SW480 (cell line): Measurements from ENCODE around the gene NR1D1.

Experiments
- DNase-seq: peaks from one replicate; pipeline ENCODE4 v3.0.0-alpha.2; 2016; ENCODE audit warnings: low spot score

Gene NR1D1

DNA sequence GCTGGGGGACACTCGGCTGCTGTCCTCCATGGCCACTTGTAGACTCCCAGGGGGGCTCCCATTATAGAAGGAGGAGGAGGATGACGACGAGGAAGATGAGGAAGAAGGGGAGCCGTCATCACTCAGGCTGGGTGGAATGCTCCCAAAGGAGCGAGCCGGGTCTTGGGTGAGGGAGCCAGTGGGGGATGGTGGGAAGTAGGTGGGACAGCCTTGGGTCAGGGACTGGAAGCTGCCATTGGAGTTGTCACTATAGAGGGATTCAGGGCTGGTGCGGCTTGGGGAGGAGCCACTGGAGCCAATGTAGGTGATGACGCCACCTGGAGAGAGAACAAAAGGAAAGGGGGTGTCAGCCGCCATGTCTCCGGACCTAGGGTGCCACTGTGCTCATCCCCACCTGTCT lies 3.3 kb downstream of the NR1D1 start:
- no peak for DNase-seq

DNA sequence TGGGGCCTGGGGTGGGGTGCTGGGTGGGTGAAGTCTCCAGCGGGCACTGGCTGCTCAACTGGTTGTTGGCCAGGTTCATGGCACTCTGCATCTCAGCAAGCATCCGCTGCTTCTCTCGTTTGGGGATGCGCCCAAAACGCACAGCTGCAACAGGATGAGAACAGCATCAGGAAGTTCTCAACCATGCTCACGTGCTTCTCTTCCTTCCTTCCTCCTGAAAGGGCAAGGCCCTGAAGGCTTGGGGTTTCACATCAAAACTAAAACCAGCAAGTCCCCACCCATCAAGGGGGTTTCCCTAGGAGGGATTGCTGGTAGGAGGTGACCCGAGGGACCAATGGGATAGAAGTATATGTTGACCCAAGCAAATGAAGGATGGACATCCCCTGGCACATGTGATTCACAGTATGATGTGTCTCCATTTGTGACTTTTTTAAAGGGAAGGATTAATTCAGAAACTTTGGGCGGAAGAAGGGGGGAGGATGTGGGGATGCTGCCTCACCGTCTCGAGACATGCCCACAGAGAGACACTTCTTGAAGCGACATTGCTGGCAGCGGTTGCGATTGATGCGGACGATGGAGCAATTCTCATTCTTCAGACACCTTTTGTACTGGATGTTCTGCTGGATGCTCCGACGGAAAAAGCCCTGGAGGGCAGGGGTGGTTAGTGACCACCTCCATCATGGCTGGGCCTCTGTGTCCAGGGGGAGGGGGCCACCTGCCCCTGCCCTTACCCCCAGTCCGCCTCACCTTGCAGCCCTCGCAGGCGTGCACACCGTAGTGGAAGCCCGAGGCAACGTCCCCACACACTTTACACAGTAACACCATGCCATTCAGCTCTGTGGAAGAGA lies 4.2 kb downstream of the NR1D1 start:
- no peak for DNase-seq

DNA sequence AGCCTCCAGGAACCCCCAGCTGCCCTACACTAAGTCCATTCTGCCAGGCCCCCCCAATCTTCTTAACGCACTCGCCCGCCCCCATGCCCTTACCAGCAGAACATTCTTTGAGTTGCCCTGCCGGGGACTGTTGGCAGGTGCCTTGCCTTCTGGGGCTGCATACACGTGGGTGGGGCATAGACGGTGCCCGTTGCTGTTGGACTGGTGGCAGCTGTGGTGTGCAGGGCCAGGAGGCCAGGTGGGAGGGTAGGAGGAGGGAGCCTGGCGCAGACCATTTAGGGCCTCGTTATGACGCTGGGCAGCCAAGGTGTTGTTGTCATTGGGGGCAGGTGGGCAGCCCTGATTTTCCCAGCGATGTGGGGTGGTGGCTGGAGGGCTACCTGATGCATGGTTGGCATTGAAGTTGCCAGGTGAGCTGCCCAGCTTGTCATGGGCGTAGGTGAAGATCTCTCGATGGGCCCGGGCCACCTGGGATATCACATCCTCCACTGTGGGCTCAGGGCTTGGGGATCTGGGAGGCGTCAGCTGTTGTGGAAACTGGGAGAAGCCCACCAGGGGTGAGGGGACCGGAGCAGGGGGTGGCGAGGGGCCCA lies 4.9 kb downstream of the NR1D1 start:
- no peak for DNase-seq

DNA sequence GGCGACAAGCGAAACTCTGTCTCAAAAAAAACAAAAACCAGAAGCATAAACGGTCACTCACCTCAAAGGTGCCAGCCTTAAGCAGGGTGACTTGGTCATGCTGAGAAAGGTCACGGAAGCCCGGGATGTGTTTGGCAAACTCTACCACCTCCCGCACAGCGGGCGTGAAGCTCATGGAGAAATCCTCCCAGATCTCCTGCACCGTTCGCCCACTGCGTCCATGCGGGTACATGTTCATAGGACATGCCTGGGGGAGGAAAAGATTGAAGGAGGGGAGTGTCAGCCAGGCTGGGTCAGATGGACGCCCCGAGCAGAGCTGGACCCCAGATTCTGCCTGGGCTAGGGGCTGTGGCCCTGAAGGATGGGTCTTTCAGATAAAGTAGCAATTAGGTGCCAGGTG lies 5.5 kb downstream of the NR1D1 start:
- no peak for DNase-seq

DNA sequence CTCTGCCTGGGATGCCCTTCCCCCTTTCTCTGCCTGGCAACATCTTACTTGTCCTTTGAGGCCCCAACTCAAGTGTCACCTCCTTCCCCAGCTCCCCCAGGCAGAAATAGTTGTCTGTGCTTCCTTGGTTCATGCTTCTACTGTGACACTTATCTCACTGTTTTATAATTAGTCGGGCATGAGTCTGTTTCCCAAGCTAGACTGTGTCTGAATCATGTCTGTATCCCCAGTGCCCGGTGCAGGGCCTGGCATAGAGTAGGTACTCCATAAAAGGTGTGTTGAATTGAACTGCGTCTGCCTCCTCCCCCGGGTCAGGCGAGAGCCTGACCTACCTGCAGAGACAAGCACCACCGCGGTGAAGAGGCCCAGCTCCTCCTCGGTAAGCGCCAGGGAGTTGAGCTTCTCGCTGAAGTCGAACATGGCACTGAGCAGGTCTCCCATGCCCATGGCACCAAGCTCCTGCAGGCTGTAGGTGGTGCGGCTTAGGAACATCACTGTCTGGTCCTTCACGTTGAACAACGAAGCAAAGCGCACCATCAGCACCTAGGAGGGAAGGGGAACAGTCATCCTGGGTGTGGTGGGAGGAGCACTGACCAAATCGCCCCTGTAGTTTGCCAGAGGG lies 6.7 kb downstream of the NR1D1 start:
- no peak for DNase-seq

DNA sequence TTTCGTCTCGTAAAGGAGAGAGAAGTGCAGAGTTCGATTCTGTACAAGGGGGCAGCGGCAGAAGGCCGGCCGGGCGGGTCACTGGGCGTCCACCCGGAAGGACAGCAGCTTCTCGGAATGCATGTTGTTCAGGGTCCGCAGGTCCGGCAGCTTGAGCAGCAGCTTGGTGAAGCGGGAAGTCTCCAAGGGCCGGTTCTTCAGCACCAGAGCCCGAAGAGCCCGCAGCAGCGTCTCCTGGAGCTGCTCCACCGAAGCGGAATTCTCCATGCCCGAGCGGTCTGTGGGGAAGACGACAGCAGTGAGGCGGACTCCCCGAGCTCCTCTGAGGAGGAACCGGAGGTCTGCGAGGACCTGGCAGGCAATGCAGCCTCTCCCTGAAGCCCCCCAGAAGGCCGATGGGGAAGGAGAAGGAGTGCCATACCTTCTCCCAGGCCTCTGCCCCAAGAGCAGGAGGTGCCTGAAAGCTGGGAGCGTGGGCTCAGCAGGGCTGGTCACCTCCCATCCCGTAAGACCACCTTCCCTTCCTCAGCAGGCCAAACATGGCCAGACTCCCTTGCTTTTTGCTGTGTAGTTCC lies 7.3 kb downstream of the NR1D1 start:
- DNase-seq, result no peak

DNA sequence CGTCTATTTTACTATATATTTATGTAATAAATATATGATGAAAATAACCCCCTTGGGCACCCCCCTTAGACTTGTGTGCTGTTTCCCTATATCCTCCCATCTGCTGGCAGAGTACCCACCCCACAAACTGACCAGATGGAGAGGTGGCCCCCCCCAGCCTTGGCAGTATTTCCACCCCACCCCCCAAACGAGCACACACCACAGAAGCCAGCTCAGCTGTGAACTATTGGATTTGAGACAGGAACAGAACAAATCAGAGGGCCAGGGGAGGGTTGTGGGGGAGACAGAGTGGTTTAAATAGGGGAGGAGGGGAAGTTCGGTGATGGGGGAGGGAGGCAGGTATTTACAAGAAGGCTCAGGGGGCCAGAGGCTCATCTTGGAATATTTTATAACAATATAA lies 7.8 kb downstream of the NR1D1 start:
- DNase-seq, result no peak

DNA sequence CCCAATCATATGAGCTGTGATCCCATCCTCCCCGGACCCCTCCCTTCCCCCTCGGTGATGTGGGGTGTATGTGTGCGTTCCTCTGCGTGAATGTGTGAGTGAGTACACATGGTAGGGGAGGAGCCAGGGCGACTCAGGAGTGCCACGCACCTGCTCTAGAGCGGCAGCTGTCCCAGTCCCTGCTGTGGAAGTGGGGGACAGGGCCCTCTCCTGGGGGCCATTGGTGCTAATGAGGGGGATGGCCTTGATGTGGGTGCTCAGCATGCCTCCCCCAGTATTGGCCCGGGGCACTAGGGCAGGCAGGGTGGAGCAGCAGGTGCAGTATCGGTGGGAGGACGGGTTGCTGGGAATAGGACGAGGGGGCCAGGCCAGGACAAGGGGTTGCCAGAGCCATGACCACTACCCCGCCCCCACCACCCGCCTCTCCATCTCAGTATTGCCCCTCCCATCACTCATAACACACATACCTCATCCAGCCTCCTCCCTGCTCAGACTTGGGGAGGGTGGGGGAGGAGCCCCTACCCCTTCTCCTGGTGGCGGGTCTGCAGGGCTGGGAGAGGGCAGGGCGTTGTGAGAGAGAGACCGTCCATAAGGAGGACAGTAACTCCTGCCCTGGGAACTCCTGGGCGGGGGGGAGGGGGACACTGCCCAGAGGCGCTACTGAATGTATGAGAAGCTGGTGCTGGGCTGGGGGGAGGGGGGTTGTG lies 8.5 kb downstream of the NR1D1 start:
- DNase-seq, result no peak

DNA sequence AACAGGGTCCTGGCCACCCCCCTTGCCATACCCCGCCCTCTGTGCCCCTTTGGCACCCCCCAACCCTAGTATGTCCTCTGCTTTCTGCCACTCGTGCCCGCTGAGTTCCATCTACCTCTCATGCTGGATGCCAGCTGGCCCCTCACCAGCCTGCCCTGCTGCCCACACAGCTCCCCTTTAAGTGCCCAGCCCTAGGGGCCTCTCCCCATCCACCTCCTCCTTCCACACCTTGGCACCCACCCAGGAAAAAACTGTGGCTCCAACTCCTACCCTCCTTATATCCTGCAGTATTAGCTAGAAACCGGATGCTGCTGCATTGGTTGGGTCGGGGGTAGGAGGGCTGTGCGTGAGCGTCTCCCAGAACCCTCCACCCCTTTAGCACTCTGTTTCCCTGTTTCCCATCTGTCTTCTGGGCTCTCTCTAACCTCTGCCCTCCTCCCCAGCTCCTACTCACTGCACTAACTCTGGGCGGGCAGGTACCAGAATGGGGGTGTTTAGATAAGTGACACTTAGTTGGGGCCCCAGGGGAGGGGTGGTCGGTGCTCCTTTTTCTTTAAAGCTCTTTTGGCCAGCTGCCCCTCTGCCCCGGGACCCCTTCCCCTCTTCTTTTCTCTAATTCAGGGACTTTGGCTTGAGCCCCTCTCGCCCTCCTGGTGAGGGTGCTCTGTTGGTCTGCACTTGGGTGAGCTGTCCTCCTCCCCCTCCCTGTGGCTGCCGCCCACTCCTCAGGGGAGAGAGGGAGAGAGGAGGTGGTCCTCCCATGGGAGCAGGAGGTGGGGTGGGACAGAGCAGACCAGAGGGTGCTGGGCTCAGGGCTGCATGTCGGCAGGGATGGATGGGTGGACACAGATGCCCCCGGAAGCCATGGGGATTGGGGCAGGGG lies 9.9 kb downstream of the NR1D1 start:
- no peak for DNase-seq

DNA sequence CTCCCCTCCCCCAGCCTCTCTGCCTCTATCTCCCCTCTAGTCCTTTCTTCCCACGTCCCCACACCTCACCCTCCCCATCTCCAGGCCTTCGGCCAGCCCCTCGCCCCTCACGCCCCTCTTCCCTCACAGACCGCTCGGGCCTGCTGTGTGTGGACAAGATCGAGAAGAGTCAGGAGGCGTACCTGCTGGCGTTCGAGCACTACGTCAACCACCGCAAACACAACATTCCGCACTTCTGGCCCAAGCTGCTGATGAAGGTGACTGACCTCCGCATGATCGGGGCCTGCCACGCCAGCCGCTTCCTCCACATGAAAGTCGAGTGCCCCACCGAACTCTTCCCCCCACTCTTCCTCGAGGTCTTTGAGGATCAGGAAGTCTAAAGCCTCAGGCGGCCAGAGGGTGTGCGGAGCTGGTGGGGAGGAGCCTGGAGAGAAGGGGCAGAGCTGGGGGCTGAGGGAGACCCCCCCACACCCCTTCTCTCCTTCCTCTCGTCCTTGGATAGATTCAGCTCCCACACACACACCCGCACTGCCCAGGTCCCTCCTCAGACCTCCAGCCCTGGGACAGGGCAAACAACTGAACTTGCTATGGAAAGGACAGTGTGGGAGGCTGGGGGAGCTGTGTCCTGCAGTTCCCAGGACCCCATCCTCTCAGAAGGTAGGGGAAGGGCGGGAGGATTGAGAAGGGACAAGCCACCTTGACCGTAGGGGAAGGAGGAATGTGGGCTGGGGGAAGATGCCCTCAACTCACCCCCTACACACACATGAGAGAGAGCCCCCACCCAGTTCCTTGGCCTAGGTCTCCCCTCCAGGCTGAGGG lies 11.1 kb downstream of the NR1D1 start:
- DNase-seq, result no peak

DNA sequence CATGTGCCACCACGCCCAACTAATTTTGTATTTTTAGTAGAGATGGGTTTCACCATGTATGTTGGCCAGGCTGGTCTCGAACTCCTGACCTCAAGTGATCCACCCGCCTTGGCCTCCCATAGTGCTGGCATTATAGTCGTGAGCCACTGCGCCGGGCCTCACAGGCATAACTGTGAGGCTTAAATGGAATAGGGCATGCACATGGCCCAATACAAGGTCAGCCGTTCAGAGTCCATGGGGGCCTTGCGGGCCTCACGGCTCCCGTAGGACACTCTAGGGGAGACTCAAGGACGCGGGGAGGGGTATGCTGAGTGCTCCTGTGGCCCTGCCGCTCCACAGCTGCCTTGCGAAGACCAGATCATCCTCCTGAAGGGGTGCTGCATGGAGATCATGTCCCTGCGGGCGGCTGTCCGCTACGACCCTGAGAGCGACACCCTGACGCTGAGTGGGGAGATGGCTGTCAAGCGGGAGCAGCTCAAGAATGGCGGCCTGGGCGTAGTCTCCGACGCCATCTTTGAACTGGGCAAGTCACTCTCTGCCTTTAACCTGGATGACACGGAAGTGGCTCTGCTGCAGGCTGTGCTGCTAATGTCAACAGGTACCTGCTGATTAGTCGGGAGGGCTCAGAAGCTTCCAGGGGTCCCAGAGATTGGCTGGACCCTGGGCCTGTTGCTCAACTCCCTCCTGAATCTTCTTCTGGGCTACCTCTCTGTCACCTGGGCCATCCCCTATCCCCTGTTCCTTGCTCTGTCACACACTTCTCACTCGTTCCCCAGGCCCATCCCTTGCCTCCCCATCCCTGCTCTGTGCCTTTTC lies 12.3 kb downstream of the NR1D1 start:
- DNase-seq, result no peak

DNA sequence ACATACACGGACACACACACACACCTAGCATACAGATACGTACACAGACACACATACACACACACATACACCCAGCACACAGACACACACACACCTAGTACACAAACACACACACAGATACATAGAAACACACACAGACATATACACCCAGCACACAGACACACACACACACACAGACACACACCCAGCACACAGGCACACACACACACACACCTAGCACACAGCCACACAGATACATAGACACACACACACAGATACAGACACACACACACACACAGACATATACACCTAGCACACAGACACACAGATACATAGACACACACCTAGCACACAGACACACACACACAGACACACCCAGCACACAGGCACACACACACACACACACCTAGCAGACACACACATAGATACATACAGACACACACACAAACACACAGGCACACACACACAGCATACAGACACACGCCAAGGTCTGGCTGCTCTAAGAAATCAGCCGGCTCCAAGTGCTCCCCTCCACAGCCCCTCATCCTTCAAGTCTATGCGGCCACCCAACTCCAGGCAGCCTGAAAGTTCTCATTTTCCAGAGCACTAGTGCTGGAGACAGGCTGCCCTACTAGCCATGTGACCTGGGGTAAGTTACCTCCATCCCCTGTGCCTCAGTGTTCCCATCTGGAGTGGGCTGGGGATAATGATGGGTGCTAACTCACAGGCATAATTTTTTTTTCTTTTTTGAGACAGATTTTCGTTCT lies 13.2 kb downstream of the NR1D1 start:
- no peak for DNase-seq

DNA sequence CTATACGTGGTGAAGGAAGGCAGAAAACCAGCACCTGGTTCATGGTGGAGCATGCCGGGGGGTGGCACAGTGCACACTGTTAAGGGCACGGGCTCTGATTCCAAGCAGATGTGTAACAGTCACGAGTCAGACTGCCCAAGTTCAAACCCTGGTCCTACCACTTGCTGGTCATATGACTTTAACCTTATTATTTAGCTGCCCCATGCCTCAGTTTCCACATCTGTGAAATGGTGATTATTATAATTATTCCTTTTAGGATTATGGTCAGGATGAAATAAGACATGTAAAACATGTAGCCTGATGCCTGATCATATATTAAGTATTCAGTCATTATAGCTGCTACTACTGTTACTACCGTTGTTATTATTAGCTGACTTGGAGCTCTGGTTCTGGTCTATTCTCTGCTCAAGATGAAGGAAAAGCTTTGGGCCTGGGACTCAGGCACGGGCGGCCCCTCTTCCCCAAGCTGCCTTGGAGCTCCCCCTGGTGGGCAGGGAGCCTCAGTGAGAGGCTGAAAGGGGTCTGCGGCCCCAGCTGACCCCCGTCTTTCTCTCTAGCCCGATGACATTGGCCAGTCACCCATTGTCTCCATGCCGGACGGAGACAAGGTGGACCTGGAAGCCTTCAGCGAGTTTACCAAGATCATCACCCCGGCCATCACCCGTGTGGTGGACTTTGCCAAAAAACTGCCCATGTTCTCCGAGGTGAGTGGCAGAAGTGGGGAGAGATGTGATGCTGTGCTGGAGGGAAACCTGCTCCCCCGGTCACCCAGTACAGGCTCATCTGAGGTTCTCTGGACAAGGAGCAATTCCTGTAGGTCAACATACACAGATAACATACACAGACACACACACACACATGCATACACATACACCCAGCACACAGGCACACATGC lies 14.0 kb downstream of the NR1D1 start:
- DNase-seq, result no peak

DNA sequence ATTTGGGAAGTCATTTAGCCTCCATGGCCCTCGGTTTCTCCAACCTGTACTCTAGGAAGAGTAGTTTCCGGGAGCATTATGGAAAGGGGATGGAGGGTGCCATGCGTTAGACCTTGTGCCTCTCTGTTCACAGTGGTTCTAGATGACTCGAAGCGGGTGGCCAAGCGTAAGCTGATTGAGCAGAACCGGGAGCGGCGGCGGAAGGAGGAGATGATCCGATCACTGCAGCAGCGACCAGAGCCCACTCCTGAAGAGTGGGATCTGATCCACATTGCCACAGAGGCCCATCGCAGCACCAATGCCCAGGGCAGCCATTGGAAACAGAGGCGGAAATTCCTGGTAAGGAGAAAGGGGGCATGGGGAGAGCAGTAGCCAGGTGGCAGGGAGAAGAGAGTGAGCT lies 15.9 kb downstream of the NR1D1 start:
- DNase-seq, result no peak

DNA sequence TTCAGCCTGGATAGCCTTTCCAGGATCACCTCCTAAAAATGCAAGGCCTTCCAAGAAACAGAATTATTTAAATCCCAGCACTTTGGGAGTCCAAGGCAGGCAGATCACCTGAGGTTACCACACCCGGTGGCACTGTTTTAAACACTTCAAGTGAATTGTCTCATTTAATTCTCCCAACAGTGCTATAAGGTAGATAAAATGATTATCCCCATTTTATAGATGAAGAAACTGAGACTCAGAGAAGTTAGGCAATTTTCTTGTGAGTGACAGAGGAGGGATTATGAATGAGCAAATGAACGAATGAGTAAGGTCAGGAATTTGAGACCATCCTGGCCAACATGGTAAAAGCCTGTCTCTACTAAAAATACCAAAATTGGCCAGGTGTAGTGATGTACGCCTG lies 20.8 kb downstream of the NR1D1 start:
- DNase-seq, result no peak

DNA sequence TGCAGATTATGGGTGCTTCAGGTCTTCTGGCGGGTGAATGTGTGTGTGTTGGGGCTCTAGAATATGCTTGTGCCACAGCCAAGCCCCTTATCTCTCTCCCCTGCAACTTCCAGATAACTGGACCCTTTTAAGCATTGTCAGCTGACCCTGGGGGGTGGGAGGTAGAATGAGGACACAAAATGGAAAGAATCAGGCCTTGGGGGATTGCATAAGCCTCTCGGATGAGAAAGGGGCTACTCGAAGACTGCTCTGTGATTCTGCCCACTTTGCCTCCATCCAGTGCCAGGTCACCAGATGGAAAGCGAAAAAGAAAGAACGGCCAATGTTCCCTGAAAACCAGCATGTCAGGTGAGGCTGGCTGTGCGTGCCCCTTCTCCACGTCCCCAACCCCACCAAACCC lies 23.8 kb downstream of the NR1D1 start:
- no peak for DNase-seq

DNA sequence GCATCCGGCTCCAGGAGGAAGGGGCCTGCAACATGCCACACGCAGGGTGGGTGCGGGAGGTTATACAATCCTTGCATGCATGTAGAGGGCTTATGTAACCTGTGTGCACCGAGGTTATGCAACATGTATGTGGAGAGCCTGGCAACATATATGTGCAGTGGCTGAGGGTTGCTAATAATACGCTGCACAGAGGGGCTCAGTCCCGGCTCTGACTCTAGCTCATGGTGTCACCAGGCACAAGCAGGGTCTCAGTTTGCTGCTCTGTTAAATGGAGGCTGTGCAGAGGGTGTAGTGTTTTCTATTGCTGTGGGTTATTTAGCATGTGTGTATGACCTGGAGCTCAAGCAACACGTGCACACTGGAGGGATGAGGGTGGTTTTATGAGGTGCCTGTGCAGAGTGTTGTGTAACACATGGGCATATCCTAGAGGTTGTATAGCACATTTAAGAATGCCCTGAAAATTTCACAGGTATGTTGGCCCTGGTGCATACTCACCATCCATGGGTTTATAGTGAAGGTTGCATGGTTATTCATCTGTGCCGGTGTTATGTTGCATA lies 24.4 kb downstream of the NR1D1 start:
- DNase-seq, result no peak
